Kidney (tissue), 22 donors: ENCODE results near the gene AADAC. TPM values are rescaled to one million over a fixed set of nuclear protein-coding genes. Genes with fewer than 3 reads are reported as not detected.
"Not testable (repeated sequence)": the region's sequence is repeated elsewhere in the genome, so short reads cannot be mapped to it uniquely, and the experiment has no call there.

Source experiments
- DNase-seq, 5 donors: peaks; one replicate each; pipeline ENCODE4 v3.0.0-alpha.2; 2013 to 2020
- FAIRE-seq: peaks from 2 replicates; lab custom pipeline; 2012; peaks lifted over from hg19 to GRCh38; lab: Jason Lieb, UNC
- H3K27ac ChIP-seq, 2 donors: one replicate each; pipeline ENCODE4 v1.7.0; 2013; ENCODE audit warnings: low read depth in 2 of 2, low read length in 2 of 2, inconsistent platforms in 1 of 2
- H3K27me3 ChIP-seq: one replicate; pipeline ENCODE4 v1.7.1; 2013; ENCODE audit warnings: low read length, inconsistent platforms; ENCODE audit not compliant: control insufficient read depth, insufficient read depth
- H3K36me3 ChIP-seq, 3 donors: one replicate each; pipeline versions ENCODE4 v1.7.0 to v1.7.1; 2013; ENCODE audit warnings: low read length in 3 of 3, control low read depth in 1 of 3, inconsistent platforms in 1 of 3; ENCODE audit not compliant: insufficient read depth in 3 of 3, control insufficient read depth in 2 of 3
- H3K4me1 ChIP-seq, 3 donors: one replicate each; pipeline versions ENCODE4 v1.7.0 to v1.7.1; 2013; ENCODE audit warnings: low read length in 3 of 3, inconsistent platforms in 1 of 3, low read depth in 1 of 3; ENCODE audit not compliant: control insufficient read depth in 2 of 3, insufficient read depth in 2 of 3
- H3K4me3 ChIP-seq, 3 donors: one replicate each; pipeline versions ENCODE4 v1.7.0 to v1.8.1; 2013; ENCODE audit warnings: low read length in 3 of 3, control low read depth in 1 of 3, inconsistent platforms in 1 of 3
- H3K9ac ChIP-seq, 3 donors: one replicate each; pipeline versions ENCODE4 v1.7.0 to v1.7.1; 2013; ENCODE audit warnings: low read length in 3 of 3, control low read depth in 1 of 3, inconsistent platforms in 1 of 3
- H3K9me3 ChIP-seq, 3 donors: one replicate each; pipeline versions ENCODE4 v1.7.0 to v1.7.1; 2013; ENCODE audit warnings: low read length in 3 of 3, control low read depth in 1 of 3, inconsistent platforms in 1 of 3; ENCODE audit not compliant: control insufficient read depth in 2 of 3, insufficient read depth in 1 of 3
- CTCF ChIP-seq: IDR thresholded peaks from 3 replicates; pipeline ENCODE4 v1.5.1; 2012; ENCODE audit warnings: mild to moderate bottlenecking, moderate library complexity, borderline replicate concordance; ENCODE audit not compliant: insufficient read depth; ENCODE audit errors: extremely low read depth
- intact Hi-C: fragments of 100-400 bp; cut with DNase I; formaldehyde crosslinking; loops from one replicate; pipeline ENCODE4 v1.11.1; 2022
- long read RNA-seq, 10 donors: library from polyadenylated mRNA in 1 of 10; unstranded in 1 of 10; transcript quantifications; one replicate each; pipeline ENCODE4 v2.0.0 and lab custom pipeline, GENCODE V29; 2021 to 2026
- polyA plus RNA-seq: library from polyadenylated mRNA; stranded (reverse); fragments of 350-450 nt; fragmentation: Illumina TruSeq; extraction: RNeasy Lipid Tissue Mini Kit (QIAGEN cat#74804); gene quantifications from one replicate; pipeline ENCODE4 v1.2.3, GENCODE V29; 2014; ENCODE audit warnings: low read depth, low replicate concordance; ENCODE audit not compliant: insufficient read depth
- total RNA-seq: library from RNA; stranded (reverse); fragmentation: NEBNext Ultra II Directional; extraction: Animal tissue kit (Norgen Biotek cat#: 25700); gene quantifications from one replicate; pipeline ENCODE4 v1.2.1, GENCODE V29; 2021
- donor health status: control.
- donor health status: control.
- donor health status: control.
- donor health status: control.
- donor health status: control.
- donor health status: DM: yes; HTN: yes; CAD: no.
- donor health status: Normal renal cell carcinoma (clear cell type).

Gene AADAC
- not detected for total RNA-seq
- polyA plus RNA-seq = not detected
- long read RNA-seq, donor 1 = 0 reads
- long read RNA-seq, donor 2 = 0 reads
- long read RNA-seq, donor 3 = 0 reads
- long read RNA-seq, donor 4 = 0 reads
- long read RNA-seq, donor 5, partial matches to known transcripts = 0 of 1 reads
- long read RNA-seq, donor 5, other reads (novel, unspliced or antisense) = 0 of 1 reads
- long read RNA-seq, donor 6, partial matches to known transcripts = 0 of 1 reads
- long read RNA-seq, donor 6, other reads (novel, unspliced or antisense) = 0 of 1 reads
- long read RNA-seq, donor 7 = 0 reads
- long read RNA-seq, donor 8 = 0 reads
- long read RNA-seq, donor 9 = 0 reads
- long read RNA-seq, donor 10, partial matches to known transcripts = 0 of 1 reads
- long read RNA-seq, donor 10, other reads (novel, unspliced or antisense) = 0 of 1 reads

- TF ChIP-seq CTCF = no peak
- intact Hi-C loops = no loop called here
These were observed at the start of gene AADAC for GRCh38 chr3:151813799-151814198. TSS of gene AADAC (plus strand) at chr3:151814116. CDS start at chr3:151814163, 47 bp downstream.

GRCh38 chr3:151764699-151765098 lies 49.2 kb upstream of the AADAC start:
- DNase-seq, H3K4me1 ChIP-seq, H3K9ac ChIP-seq, H3K27me3 ChIP-seq, intact Hi-C loops, H3K27ac ChIP-seq, H3K36me3 ChIP-seq, H3K4me3 ChIP-seq, H3K9me3 ChIP-seq, FAIRE-seq: not testable (repeated sequence)

More at GRCh38 chr3:151813799-151814198, at the start of gene AADAC:
- Histone ChIP-seq H3K4me1 (no peaks in the 10 kb centered on the region), H3K9me3 (peaks cover 0 to 2% (median 0%) of the 10 kb centered on the region in 3 donors), H3K9ac (no peak within 1 kb of the TSS), H3K27ac (no peak within 1 kb of the TSS), H3K4me3 (no peak within 1 kb of the TSS), H3K36me3 (no peaks in the 10 kb centered on the region), H3K27me3 (no peaks in the 10 kb centered on the region)
- DNase-seq (no peak), FAIRE-seq (no peak)

GRCh38 chr3:151765685-151766084 lies 48.2 kb upstream of the AADAC start:
- Histone ChIP-seq H3K27me3 (no peaks in the 10 kb centered on the region), H3K4me1 (peaks cover 0 to 2% (median 0%) of the 10 kb centered on the region in 3 donors), H3K9ac (no peak overlapping the region), H3K4me3 (no peak overlapping the region), H3K27ac (no peak overlapping the region), H3K9me3 (no peaks in the 10 kb centered on the region), H3K36me3 (no peaks in the 10 kb centered on the region)
- DNase-seq = no peak
- FAIRE-seq = no peak
- intact Hi-C loops = no loop called here
- TF ChIP-seq CTCF = no peak

- no peak for TF ChIP-seq CTCF
- no peak for DNase-seq
- no peaks in the 10 kb centered on the region for H3K36me3 ChIP-seq
- peaks cover 0 to 3% (median 2%) of the 10 kb centered on the region in 3 donors for H3K4me1 ChIP-seq
- H3K9me3 ChIP-seq = no peaks in the 10 kb centered on the region
- intact Hi-C loops = no loop called here
- FAIRE-seq = no peak
- no peak overlapping the region for H3K9ac ChIP-seq
- H3K27ac ChIP-seq = no peak overlapping the region
- no peaks in the 10 kb centered on the region for H3K27me3 ChIP-seq
- no peak overlapping the region for H3K4me3 ChIP-seq
These were observed 47.5 kb upstream of the AADAC start for GRCh38 chr3:151766454-151766853.
